Caco-2 (cell line): ENCODE data around the gene IMMP2L. TPM values are rescaled to one million over a fixed set of nuclear protein-coding genes. Genes with fewer than 3 reads are reported as not detected.

Source experiments
- BruUV-seq: library from RNA; stranded (reverse); fragments of 400-500 nt; replicated peaks from 2 replicates; lab custom pipeline; 2021; lab: Mats Ljungman, UMichigan
- CTCF ChIA-PET: fragments of 300-600 bp; sonication (Branson Sonifier 250); formaldehyde crosslinking; loops from one replicate; lab custom pipeline; 2022; ENCODE audit warnings: antibody characterized with exemption; lab: Charles Lee
- POLR2A ChIA-PET: fragments of 300-600 bp; sonication (Branson Sonifier 250); formaldehyde crosslinking; loops from one replicate; lab custom pipeline; 2022; ENCODE audit warnings: antibody characterized with exemption; lab: Charles Lee
- DNase-seq, 2 experiments: peaks; one replicate each; pipeline versions ENCODE4 v3.0.0 to v3.0.0-alpha.2; 2020 to 2022
- H3K27me3 ChIP-seq: replicated peaks from 2 replicates; pipeline ENCODE4 v1.6.0; 2011; ENCODE audit warnings: low read length; ENCODE audit not compliant: control insufficient read depth, insufficient read depth
- H3K36me3 ChIP-seq: 2 replicates; pipeline ENCODE4 v1.5.1; 2011; ENCODE audit warnings: low read length; ENCODE audit not compliant: control insufficient read depth, insufficient read depth
- H3K4me1 ChIP-seq: fragments of 250-450 bp; sonication (Bioruptor Pico); 2 replicates; pipeline ENCODE4 v1.5.1; 2020; ENCODE audit warnings: mild to moderate bottlenecking
- H3K4me3 ChIP-seq: 2 replicates; pipeline ENCODE4 v1.5.1; 2011; ENCODE audit warnings: low read depth, mild to moderate bottlenecking, control low read depth, low read length
- H3K9me3 ChIP-seq: fragments of 250-450 bp; sonication (Bioruptor Pico); 2 replicates; pipeline ENCODE4 v1.5.1; 2020; ENCODE audit warnings: mild to moderate bottlenecking, moderate library complexity
- H3K27ac Mint-ChIP-seq: one replicate; pipeline ENCODE4 v1.8.0; 2022; ENCODE audit warnings: mixed read lengths; ENCODE audit not compliant: unreplicated experiment
- H3K27me3 Mint-ChIP-seq: one replicate; pipeline ENCODE4 v1.8.0; 2022; ENCODE audit warnings: mixed read lengths; ENCODE audit not compliant: insufficient read depth, unreplicated experiment
- H3K36me3 Mint-ChIP-seq: one replicate; pipeline ENCODE4 v1.8.0; 2022; ENCODE audit warnings: mild to moderate bottlenecking, mixed read lengths; ENCODE audit not compliant: insufficient read depth, unreplicated experiment
- H3K4me1 Mint-ChIP-seq: one replicate; pipeline ENCODE4 v1.8.0; 2022; ENCODE audit warnings: low read depth, mixed read lengths; ENCODE audit not compliant: unreplicated experiment
- H3K4me3 Mint-ChIP-seq: one replicate; pipeline ENCODE4 v1.8.0; 2022; ENCODE audit warnings: mild to moderate bottlenecking, moderate library complexity, mixed read lengths; ENCODE audit not compliant: unreplicated experiment
- H3K9me3 Mint-ChIP-seq: one replicate; pipeline ENCODE4 v1.8.0; 2022; ENCODE audit warnings: mixed read lengths; ENCODE audit not compliant: unreplicated experiment
- intact Hi-C: fragments of 100-400 bp; cut with micrococcal nuclease; formaldehyde crosslinking; loops from one replicate; pipeline ENCODE4 v1.10.0; 2022; ENCODE audit not compliant: unreplicated experiment
- total RNA-seq: library from RNA; stranded (reverse); gene quantifications from 2 replicates; pipeline ENCODE4 v1.2.3, GENCODE V29; 2022
- TF ChIP-seq, protein P1 (sequence below), 2 experiments: fragments of 200-600 bp in 1 of 2; IDR thresholded peaks; 1 replicate in 1 of 2; 2 replicates in 1 of 2; pipeline versions ENCODE4 v1.5.1 to v1.8.0; 2011 to 2022; ENCODE audit warnings: antibody characterized with exemption in 1 of 2, control low read depth in 1 of 2, inconsistent platforms in 1 of 2, low read depth in 1 of 2, low read length in 1 of 2, mild to moderate bottlenecking in 1 of 2, moderate library complexity in 1 of 2; ENCODE audit not compliant: insufficient read depth in 1 of 2, severe bottlenecking in 1 of 2, unreplicated experiment in 1 of 2

Gene IMMP2L
- total RNA-seq, 1 experiment from 2014 or later = 9.5 TPM

DNA sequence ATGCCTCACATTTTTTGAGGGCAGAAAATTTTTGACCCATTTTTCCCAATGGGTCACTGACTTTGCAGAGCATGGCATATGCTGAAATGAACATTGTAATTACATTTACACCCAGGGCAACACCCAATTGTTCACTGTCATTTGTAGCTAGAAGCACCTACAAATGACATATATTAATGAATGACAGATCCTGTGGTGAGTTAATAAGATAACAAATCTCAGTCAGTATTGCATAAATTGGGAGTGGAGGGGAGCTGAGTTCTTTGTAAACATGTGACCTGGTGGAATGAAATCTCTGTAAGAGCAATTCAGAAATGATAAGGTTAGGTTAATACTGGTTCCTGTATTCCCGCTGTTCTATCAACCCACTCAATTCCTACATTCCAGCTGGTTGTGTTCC lies 726.4 kb downstream of the IMMP2L start:
- DNase-seq = no peak
- H3K9me3 ChIP-seq = no peaks in the 10 kb centered on the region; the same call in 1 of the 2 replicates
- no peaks in the 10 kb centered on the region for H3K36me3 ChIP-seq
- ChIA-PET CTCF (no interaction called here), POLR2A (no interaction called here)
- H3K36me3 Mint-ChIP-seq = no peaks in the 10 kb centered on the region
- no peaks in the 10 kb centered on the region for H3K4me1 Mint-ChIP-seq
- TF ChIP-seq, protein P1, sequence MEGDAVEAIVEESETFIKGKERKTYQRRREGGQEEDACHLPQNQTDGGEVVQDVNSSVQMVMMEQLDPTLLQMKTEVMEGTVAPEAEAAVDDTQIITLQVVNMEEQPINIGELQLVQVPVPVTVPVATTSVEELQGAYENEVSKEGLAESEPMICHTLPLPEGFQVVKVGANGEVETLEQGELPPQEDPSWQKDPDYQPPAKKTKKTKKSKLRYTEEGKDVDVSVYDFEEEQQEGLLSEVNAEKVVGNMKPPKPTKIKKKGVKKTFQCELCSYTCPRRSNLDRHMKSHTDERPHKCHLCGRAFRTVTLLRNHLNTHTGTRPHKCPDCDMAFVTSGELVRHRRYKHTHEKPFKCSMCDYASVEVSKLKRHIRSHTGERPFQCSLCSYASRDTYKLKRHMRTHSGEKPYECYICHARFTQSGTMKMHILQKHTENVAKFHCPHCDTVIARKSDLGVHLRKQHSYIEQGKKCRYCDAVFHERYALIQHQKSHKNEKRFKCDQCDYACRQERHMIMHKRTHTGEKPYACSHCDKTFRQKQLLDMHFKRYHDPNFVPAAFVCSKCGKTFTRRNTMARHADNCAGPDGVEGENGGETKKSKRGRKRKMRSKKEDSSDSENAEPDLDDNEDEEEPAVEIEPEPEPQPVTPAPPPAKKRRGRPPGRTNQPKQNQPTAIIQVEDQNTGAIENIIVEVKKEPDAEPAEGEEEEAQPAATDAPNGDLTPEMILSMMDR (IDR thresholded peaks at IDR 0.05; ENCODE audit: insufficient read depth in 1 of 2, low read depth in 1 of 2, low read length in 1 of 2, severe bottlenecking in 1 of 2, unreplicated experiment in 1 of 2) = no peak
- H3K4me3 Mint-ChIP-seq = no peak overlapping the region
- intact Hi-C loops = no loop called here
- no peak overlapping the region for H3K4me3 ChIP-seq
- no peaks in the 10 kb centered on the region; the same call in 1 of the 2 replicates for H3K4me1 ChIP-seq
- no peaks in the 10 kb centered on the region for H3K27me3 Mint-ChIP-seq
- H3K27ac Mint-ChIP-seq = no peak overlapping the region
- no peaks in the 10 kb centered on the region for H3K27me3 ChIP-seq
- no TSS peak for BruUV-seq
- H3K9me3 Mint-ChIP-seq = no peaks in the 10 kb centered on the region

GRCh38 chr7:110835218-110835617 lies 727.1 kb downstream of the IMMP2L start:
- Histone ChIP-seq H3K36me3 (no peaks in the 10 kb centered on the region), H3K4me3 (no peak overlapping the region), H3K4me1 (no peaks in the 10 kb centered on the region; the same call in 1 of the 2 replicates), H3K9me3 (no peaks in the 10 kb centered on the region; the same call in 1 of the 2 replicates), H3K27me3 (no peaks in the 10 kb centered on the region)
- DNase-seq = no peak
- Mint-ChIP-seq H3K27me3 (no peaks in the 10 kb centered on the region), H3K9me3 (no peaks in the 10 kb centered on the region), H3K4me3 (no peak overlapping the region), H3K27ac (no peak overlapping the region), H3K4me1 (no peaks in the 10 kb centered on the region), H3K36me3 (no peaks in the 10 kb centered on the region)
- TF ChIP-seq, protein P1 (IDR thresholded peaks at IDR 0.05; ENCODE audit: insufficient read depth in 1 of 2, low read depth in 1 of 2, low read length in 1 of 2, severe bottlenecking in 1 of 2, unreplicated experiment in 1 of 2) = no peak
- ChIA-PET CTCF (no interaction called here), POLR2A (no interaction called here)
- intact Hi-C loops = no loop called here
- no TSS peak for BruUV-seq

- Histone ChIP-seq H3K27me3 (no peaks in the 10 kb centered on the region), H3K36me3 (no peaks in the 10 kb centered on the region), H3K4me1 (no peaks in the 10 kb centered on the region; the same call in 1 of the 2 replicates), H3K9me3 (no peaks in the 10 kb centered on the region), H3K4me3 (no peak overlapping the region)
- CTCF ChIA-PET = no interaction called here
- DNase-seq = no peak
- intact Hi-C loops = loop anchor here (1.0 kb wide), 1 partner anchor 156 kb away; no protein-coding TSS in a partner anchor
- no TSS peak for BruUV-seq
- POLR2A ChIA-PET = no interaction called here
- TF ChIP-seq, protein P1 (IDR thresholded peaks at IDR 0.05; ENCODE audit: insufficient read depth in 1 of 2, low read depth in 1 of 2, low read length in 1 of 2, severe bottlenecking in 1 of 2, unreplicated experiment in 1 of 2) = no peak
- Mint-ChIP-seq H3K27ac (no peak overlapping the region), H3K9me3 (no peaks in the 10 kb centered on the region), H3K4me1 (no peaks in the 10 kb centered on the region), H3K36me3 (no peaks in the 10 kb centered on the region), H3K4me3 (no peak overlapping the region), H3K27me3 (no peaks in the 10 kb centered on the region)
Observed at GRCh38 chr7:110831419-110831818, 730.9 kb downstream of the IMMP2L start.
